Measurements from ENCODE around the gene PRKN. TPM values are rescaled to one million over a fixed set of nuclear protein-coding genes. Genes with fewer than 3 reads are reported as not detected.

Gene PRKN
- total RNA-seq, 1 experiment from 2014 or later = 0.46 TPM

DNA sequence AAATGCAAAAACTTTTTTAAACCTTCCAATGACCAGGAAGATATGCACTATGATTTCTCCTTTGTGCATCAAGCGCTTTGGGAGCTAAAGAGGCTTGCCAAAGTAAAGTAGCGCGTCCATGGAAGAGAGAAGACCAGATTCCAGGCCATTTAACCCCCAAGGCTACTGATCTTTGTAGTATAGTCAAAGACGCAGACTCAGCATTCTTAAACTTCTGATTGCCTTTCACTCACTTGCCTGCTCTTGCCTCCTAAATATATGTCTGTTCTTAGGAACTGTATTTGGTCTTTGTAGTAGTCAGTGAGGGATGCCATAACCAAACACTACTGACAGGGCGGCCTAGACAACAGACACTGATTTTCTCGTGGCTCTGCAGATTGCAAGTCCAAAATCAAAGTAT is 426.4 kb downstream of the PRKN start:
- no peak for DNase-seq (ENCODE audit: low read depth, low spot score)
- Histone ChIP-seq H3K9me3 (ENCODE audit: control insufficient read depth, insufficient read depth, low read depth, low read length) (no peaks in the 10 kb centered on the region), H3K27ac (ENCODE audit: low read length) (no peak overlapping the region), H3K4me1 (ENCODE audit: control insufficient read depth, insufficient read depth, low read length) (no peaks in the 10 kb centered on the region), H3K36me3 (ENCODE audit: control insufficient read depth, insufficient read depth, low read length) (no peaks in the 10 kb centered on the region), H3K4me3 (ENCODE audit: low read depth in 2 of 2, low read length in 2 of 2) (no peak overlapping the region), H3K27me3 (ENCODE audit: control insufficient read depth, insufficient read depth, low read length) (no peaks in the 10 kb centered on the region)
- in situ Hi-C loops (cut with HindIII; ENCODE audit: low pct_unique_long_range_greater_than_20kb, low sequenced_read_pairs) = no loop called here
- intact Hi-C loops (cut with micrococcal nuclease; ENCODE audit: unreplicated experiment) = no loop called here
- ChIA-PET POLR2A (no interaction called here), CTCF (no interaction called here)
- ATAC-seq = no peak
- TF ChIP-seq, protein P1, sequence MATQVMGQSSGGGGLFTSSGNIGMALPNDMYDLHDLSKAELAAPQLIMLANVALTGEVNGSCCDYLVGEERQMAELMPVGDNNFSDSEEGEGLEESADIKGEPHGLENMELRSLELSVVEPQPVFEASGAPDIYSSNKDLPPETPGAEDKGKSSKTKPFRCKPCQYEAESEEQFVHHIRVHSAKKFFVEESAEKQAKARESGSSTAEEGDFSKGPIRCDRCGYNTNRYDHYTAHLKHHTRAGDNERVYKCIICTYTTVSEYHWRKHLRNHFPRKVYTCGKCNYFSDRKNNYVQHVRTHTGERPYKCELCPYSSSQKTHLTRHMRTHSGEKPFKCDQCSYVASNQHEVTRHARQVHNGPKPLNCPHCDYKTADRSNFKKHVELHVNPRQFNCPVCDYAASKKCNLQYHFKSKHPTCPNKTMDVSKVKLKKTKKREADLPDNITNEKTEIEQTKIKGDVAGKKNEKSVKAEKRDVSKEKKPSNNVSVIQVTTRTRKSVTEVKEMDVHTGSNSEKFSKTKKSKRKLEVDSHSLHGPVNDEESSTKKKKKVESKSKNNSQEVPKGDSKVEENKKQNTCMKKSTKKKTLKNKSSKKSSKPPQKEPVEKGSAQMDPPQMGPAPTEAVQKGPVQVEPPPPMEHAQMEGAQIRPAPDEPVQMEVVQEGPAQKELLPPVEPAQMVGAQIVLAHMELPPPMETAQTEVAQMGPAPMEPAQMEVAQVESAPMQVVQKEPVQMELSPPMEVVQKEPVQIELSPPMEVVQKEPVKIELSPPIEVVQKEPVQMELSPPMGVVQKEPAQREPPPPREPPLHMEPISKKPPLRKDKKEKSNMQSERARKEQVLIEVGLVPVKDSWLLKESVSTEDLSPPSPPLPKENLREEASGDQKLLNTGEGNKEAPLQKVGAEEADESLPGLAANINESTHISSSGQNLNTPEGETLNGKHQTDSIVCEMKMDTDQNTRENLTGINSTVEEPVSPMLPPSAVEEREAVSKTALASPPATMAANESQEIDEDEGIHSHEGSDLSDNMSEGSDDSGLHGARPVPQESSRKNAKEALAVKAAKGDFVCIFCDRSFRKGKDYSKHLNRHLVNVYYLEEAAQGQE (IDR thresholded peaks at IDR 0.05; ENCODE audit: insufficient read depth in 1 of 2, low read depth in 2 of 2, low read length in 1 of 2) = no peak
- TF ChIP-seq POLR2AphosphoS5 (IDR thresholded peaks at IDR 0.05; ENCODE audit: low read depth, low read length) (no peak), SIN3A (IDR thresholded peaks at IDR 0.05; ENCODE audit: borderline replicate concordance, insufficient read depth, low read depth, low read length) (no peak), TCF7L2 (IDR thresholded peaks at IDR 0.05; ENCODE audit: low read depth, low read length) (no peak)
- TF ChIP-seq, protein P2, sequence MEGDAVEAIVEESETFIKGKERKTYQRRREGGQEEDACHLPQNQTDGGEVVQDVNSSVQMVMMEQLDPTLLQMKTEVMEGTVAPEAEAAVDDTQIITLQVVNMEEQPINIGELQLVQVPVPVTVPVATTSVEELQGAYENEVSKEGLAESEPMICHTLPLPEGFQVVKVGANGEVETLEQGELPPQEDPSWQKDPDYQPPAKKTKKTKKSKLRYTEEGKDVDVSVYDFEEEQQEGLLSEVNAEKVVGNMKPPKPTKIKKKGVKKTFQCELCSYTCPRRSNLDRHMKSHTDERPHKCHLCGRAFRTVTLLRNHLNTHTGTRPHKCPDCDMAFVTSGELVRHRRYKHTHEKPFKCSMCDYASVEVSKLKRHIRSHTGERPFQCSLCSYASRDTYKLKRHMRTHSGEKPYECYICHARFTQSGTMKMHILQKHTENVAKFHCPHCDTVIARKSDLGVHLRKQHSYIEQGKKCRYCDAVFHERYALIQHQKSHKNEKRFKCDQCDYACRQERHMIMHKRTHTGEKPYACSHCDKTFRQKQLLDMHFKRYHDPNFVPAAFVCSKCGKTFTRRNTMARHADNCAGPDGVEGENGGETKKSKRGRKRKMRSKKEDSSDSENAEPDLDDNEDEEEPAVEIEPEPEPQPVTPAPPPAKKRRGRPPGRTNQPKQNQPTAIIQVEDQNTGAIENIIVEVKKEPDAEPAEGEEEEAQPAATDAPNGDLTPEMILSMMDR (IDR thresholded peaks at IDR 0.05) = no peak
- BruUV-seq (replicated peaks) = no TSS peak

DNA sequence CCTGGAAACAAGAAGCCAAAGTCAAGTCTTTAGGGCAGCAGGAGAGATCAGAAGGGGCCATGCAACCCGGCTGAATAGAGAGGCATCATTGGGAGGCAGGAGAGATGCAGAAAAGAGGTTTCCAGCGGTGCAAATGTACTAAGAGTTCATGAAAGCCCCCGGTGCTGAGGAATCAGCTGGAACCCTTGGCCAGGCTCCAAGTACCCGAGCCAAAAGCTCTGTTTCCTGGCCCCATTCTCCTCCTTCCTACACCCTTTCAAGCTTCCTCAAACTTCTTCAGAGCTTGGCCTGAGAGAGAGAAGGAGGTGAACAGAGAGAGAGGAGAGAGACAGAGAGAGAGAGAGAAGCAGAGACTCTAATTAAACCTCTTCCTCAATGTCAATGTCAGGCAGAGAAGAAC is 433.5 kb downstream of the PRKN start:
- no TSS peak for BruUV-seq (replicated peaks)
- POLR2A ChIA-PET = no interaction called here
- TF ChIP-seq, protein P2 (IDR thresholded peaks at IDR 0.05) = no peak
- TF ChIP-seq TCF7L2 (IDR thresholded peaks at IDR 0.05; ENCODE audit: low read depth, low read length) (no peak), SIN3A (IDR thresholded peaks at IDR 0.05; ENCODE audit: borderline replicate concordance, insufficient read depth, low read depth, low read length) (no peak), POLR2AphosphoS5 (IDR thresholded peaks at IDR 0.05; ENCODE audit: low read depth, low read length) (no peak)
- TF ChIP-seq, protein P1 (IDR thresholded peaks at IDR 0.05; ENCODE audit: insufficient read depth in 1 of 2, low read depth in 2 of 2, low read length in 1 of 2) = no peak
- in situ Hi-C loops (cut with HindIII; ENCODE audit: low pct_unique_long_range_greater_than_20kb, low sequenced_read_pairs) = no loop called here
- intact Hi-C loops (cut with micrococcal nuclease; ENCODE audit: unreplicated experiment) = no loop called here
- no peaks in the 10 kb centered on the region for H3K27me3 ChIP-seq (ENCODE audit: control insufficient read depth, insufficient read depth, low read length)
- H3K4me1 ChIP-seq (ENCODE audit: control insufficient read depth, insufficient read depth, low read length) = no peaks in the 10 kb centered on the region
- CTCF ChIA-PET = no interaction called here
- H3K36me3 ChIP-seq (ENCODE audit: control insufficient read depth, insufficient read depth, low read length) = no peaks in the 10 kb centered on the region
- no peak overlapping the region for H3K4me3 ChIP-seq (ENCODE audit: low read depth in 2 of 2, low read length in 2 of 2)
- no peak for DNase-seq (ENCODE audit: low read depth, low spot score)
- no peak overlapping the region for H3K27ac ChIP-seq (ENCODE audit: low read length)
- H3K9me3 ChIP-seq (ENCODE audit: control insufficient read depth, insufficient read depth, low read depth, low read length) = no peaks in the 10 kb centered on the region
- ATAC-seq = no peak
